ENCODE results near the gene TMEM238. TPM values are rescaled to one million over a fixed set of nuclear protein-coding genes. Genes with fewer than 3 reads are reported as not detected.
A peak's percentile ranks its signal among the peaks of the same experiment; 100 is the strongest.

TMEM238 gene
- total RNA-seq, 1 donor from 2014 or later, result 0.40 TPM

GRCh38 chr19:55372316-55373081 is 11.6 kb downstream of the TMEM238 start:
- Mint-ChIP-seq H3K27me3 (ENCODE audit: low read depth) (peaks cover 64% of the 10 kb centered on the region), H3K4me3 (no peak overlapping the region), H3K27ac (ENCODE audit: unreplicated experiment) (no peak overlapping the region), H3K4me1 (peaks cover 28% of the 10 kb centered on the region), H3K36me3 (ENCODE audit: low read depth) (no peaks in the 10 kb centered on the region), H3K9me3 (no peaks in the 10 kb centered on the region)
- DNase-seq (ENCODE audit: low read depth, low spot score), result no peak
- no peak for TF ChIP-seq CTCF (conservative IDR thresholded peaks at IDR 0.05)

- Mint-ChIP-seq H3K9me3 (no peaks in the 10 kb centered on the region), H3K36me3 (ENCODE audit: low read depth) (no peaks in the 10 kb centered on the region), H3K4me1 (peaks cover 21% of the 10 kb centered on the region), H3K27ac (ENCODE audit: unreplicated experiment) (peak within 1 kb of the TSS; percentile 57), H3K27me3 (ENCODE audit: low read depth) (peaks cover 55% of the 10 kb centered on the region), H3K4me3 (peak within 1 kb of the TSS; percentile 71)
- DNase-seq (ENCODE audit: low read depth, low spot score), result no peak
- TF ChIP-seq CTCF (conservative IDR thresholded peaks at IDR 0.05), result no peak
These were observed 13.6 kb downstream of the TMEM238 start, which contains the start of gene IL11 for GRCh38 chr19:55370305-55370988. IL11 (minus strand) TSS chr19:55370463; CDS start chr19:55370310, 153 bp downstream.

GRCh38 chr19:55369653-55370304 is 14.3 kb downstream of the TMEM238 start:
- Mint-ChIP-seq H3K36me3 (ENCODE audit: low read depth) (no peaks in the 10 kb centered on the region), H3K9me3 (no peaks in the 10 kb centered on the region), H3K4me1 (peaks cover 21% of the 10 kb centered on the region), H3K27ac (ENCODE audit: unreplicated experiment) (peak overlapping the region; percentile 57), H3K27me3 (ENCODE audit: low read depth) (peaks cover 55% of the 10 kb centered on the region), H3K4me3 (peak overlapping the region; percentile 71)
- no peak for TF ChIP-seq CTCF (conservative IDR thresholded peaks at IDR 0.05)
- peak; percentile 55 for DNase-seq (ENCODE audit: low read depth, low spot score)

GRCh38 chr19:55368701-55369563 is 15.2 kb downstream of the TMEM238 start:
- H3K4me3 Mint-ChIP-seq, result no peak overlapping the region
- H3K36me3 Mint-ChIP-seq (ENCODE audit: low read depth), result no peaks in the 10 kb centered on the region
- peaks cover 22% of the 10 kb centered on the region for H3K4me1 Mint-ChIP-seq
- no peaks in the 10 kb centered on the region for H3K9me3 Mint-ChIP-seq
- TF ChIP-seq CTCF (conservative IDR thresholded peaks at IDR 0.05), result no peak
- DNase-seq (ENCODE audit: low read depth, low spot score), result no peak
- H3K27me3 Mint-ChIP-seq (ENCODE audit: low read depth), result peaks cover 54% of the 10 kb centered on the region
- H3K27ac Mint-ChIP-seq (ENCODE audit: unreplicated experiment), result no peak overlapping the region

- no peak for DNase-seq (ENCODE audit: low read depth, low spot score)
- TF ChIP-seq CTCF (conservative IDR thresholded peaks at IDR 0.05), result no peak
- Mint-ChIP-seq H3K4me3 (no peak overlapping the region), H3K4me1 (peaks cover 21% of the 10 kb centered on the region), H3K36me3 (ENCODE audit: low read depth) (no peaks in the 10 kb centered on the region), H3K9me3 (no peaks in the 10 kb centered on the region), H3K27me3 (ENCODE audit: low read depth) (peaks cover 50% of the 10 kb centered on the region), H3K27ac (ENCODE audit: unreplicated experiment) (no peak overlapping the region)
These were observed 16.0 kb downstream of the TMEM238 start for GRCh38 chr19:55368106-55368505.
